HG02642 (cell line): Measurements from ENCODE around the gene OR5AU1.
A peak's percentile ranks its signal among the peaks of the same experiment; 100 is the strongest.

Experiments
- ATAC-seq: cut with Tn5 transposase; IDR thresholded peaks from one replicate; pipeline ENCODE4 v1.9.1; 2021; ENCODE audit warnings: mild to moderate bottlenecking; ENCODE audit not compliant: unreplicated experiment, poor library complexity

The OR5AU1 gene

DNA sequence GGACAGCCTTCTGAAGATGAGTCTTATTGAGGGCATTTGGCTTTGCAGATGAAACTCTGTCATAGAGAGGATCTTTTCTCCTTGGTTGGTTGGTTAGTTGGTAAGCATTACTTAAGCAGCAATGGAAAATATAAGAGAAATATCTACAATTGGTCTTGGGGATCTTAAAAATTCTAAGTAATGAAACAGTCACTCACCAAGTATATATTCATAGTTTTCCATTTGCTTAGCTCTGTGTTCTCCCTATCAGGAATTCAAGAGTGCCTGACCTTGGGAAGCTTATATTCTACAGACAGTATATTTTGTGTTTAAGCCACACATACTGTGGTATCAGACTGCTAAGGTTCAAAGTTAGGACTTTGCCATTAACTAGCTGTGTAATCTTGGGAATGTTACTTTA, at the start of gene OR5AU1:
Gene OR5AU1, minus strand, starts transcription at position 101 of the 400 bp plus-strand sequence. CDS start 191 bp downstream, outside the sequence.
- no peak for ATAC-seq

DNA sequence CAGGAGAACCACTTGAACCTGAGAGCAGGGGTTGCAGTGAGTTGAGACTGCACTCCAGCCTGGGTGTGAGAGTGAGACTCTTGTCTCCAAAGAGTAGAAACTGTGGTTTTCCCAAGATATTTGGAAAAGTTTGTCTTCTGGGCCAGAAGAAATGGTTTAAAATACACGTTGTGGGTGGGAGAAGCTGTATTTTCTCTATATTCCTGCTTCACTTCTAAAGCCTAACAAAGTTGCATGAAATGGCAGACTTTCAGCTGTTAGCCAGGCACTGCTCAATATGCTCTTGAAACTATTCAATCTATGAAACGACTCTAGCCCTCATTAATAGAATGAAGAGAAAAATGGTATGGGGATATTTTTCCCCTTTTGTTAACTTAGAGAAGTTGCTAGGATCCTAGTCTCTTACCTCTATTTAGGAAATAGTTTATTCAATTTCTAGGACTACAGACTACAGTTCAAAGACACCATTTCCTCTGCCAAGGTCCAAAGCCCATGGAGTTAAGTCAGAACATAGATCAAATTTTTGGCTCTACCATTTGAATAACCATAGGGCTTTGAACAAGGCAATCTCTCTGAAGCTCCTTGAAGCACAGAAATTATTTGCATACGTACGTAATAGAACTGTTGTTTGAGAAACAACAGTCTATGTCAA, 49.3 kb upstream of the OR5AU1 start:
- no peak for ATAC-seq

DNA sequence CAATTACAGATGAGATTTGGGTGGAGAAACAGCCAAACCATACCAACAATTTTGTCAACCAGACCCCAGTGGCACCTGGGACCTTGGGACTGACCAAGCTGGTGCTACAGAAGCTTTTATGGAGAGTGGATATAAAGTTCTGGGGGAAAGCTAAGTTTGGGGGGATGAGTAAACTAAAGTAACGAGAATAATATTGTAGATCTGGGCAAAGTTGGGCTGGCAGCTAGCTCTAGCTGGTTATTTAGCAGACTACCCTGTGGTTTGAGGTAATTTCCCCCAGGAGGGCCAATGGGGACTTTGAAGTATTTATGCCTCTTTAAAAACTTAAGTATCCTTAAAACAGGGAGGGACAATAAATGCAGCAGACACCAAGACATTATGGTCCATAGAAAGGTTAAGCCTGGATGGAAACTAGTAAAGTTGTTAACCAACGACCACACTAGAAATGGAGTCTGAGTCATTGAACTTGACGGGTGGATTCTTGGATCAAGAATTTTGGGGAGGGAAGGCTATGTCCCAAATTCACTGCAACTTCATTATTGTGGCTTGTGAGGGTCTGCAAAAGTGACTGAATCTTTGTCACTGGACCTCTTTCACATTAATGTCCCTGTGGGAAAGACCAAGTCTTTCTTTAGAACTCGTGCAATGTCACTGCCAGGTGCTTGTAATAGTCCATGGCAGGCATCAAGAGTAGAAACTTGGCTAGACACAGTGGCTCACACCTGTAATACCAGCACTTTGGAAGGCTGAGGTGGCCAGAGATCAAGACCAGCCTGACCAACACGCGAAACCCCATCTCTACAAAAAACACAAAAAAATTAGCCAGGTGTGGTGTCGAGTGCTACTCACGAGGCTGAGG, 48.5 kb upstream of the OR5AU1 start:
- no peak for ATAC-seq

DNA sequence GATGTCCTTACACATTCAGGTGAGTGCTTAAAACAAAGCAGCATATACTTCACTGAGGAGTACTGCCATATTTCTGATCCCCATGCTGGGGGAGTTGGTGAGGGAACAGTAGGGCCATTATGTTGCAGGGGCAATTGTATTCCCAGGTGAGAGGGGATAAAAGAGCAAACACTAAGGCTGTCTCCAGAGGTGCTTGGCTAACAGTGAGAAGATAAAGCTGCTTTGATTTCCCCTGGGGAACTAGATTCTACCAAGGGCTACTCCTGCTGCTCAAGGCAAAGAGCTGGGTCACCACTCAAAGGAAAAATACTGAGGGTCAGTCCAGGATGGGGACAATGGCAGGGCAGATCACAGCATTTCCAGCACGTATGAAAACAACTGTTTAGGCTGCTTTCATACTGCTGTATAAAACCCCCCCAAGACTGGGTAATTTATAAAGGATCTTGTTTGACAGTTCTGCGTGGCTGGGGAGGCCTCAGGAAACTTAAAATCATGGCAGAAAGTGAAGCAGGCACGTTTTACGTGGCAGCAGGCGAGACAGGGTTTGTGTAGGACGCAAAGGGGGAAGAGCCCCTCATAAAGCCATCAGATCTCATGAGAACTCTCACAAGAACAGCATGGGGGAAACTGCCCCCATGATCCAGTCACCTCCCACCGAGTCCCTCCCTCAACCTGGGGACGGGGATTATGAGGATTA, 47.8 kb upstream of the OR5AU1 start:
- ATAC-seq: no peak

DNA sequence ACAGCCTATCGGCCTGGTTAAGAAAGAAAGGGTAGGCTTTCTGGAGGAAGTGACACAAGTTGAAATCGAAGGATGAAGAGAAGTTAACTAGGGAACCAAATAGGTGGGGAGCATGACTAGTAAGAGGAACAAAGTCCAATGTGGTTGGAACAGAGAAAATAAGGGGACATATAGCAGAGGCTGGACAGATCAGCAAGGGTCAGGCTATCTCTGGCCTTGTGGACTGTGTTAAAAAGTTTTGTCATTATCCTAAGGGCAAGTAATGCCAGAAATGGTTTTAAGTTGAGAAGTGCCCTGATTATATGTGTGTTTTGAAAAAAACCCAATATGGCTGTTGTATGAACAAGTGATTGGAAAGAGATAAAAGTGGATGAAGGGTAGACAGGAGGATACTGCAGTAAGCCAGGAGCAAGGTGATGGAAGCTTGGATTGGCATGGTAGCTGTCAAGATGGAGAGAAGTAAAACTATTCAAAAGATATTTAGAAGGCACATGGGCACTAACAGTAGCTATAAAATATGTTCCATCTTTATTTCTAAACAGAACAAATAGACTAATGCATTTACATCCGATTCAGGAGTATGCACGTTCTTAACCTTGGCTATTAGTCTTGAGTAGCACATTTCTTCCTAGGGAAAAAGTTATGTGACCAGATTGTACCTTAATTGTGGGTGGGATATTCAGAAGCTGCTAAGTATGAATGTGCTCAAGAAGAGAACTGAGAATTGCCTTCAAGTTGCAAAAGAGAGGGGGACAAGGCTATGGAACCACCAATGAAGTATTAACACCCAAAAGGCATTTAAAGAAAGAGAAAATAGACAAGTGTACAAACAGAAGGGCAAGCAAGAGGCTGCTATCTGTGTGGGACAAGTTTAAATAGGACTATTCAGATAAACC, 46.8 kb upstream of the OR5AU1 start:
- ATAC-seq: no peak

DNA sequence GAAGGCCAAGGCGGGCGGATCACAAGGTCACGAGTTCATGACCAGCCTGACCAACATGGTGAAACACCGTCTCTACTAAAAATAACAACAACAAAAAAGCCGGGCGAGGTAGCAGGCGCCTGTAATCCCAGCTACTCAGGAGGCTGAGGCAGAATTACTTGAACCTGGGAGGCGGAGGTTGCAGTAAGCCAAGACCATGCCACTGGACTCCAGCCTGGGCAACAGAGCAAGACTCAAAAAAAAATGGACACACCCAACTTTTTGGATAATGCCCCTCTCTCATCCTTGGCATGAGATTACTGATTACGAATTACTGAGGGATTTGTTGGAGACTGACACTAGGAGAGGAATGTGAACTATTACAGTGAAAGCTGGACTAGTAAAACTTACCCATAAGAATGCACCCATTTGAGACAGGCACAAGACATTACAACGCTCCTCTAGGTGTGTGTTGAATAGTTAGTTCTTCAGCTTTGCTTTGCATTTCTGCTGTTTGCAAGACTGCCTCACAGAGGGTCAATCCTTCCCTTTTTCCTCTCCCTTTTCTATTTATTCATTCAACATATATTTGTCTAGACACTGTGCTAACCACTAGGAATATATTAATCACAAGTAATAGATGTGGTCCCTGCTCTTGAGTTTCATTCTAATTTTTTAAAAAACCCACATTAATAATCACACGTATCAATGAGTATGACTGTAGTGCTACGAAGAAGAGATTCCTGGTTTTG, 46.0 kb upstream of the OR5AU1 start:
- ATAC-seq: no peak

DNA sequence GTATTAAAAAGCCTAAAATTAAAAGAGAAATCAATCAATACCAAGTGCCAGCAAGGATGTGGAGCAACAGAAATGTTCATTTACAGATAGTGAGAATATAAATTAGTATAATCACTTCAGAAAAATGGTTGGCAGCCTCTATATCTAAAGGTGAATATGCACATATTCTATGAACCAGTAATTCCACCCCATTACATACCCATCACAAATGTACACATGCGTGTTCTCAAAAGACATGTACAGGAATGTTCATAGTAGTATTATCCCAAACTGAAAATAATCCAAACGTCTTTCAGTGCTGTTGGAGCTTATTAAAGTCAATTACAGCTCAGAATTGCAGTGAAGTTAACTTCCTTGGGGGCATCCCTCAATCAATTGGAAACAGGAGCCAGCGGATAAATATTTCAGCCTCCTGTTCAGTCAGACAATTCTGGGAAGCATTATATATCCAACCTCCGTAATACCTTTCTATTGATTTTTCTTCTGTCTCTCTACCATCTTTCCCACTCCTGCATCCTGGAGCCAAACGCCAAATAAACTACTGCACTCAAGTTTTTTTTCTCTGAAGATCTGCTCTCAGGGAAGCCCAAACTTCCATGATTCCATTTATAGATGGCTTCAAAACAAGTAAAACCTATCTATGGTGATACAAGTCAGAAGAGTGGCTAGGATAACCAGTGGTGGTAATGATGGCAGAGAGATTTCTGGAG, 45.0 kb upstream of the OR5AU1 start:
- no peak for ATAC-seq

DNA sequence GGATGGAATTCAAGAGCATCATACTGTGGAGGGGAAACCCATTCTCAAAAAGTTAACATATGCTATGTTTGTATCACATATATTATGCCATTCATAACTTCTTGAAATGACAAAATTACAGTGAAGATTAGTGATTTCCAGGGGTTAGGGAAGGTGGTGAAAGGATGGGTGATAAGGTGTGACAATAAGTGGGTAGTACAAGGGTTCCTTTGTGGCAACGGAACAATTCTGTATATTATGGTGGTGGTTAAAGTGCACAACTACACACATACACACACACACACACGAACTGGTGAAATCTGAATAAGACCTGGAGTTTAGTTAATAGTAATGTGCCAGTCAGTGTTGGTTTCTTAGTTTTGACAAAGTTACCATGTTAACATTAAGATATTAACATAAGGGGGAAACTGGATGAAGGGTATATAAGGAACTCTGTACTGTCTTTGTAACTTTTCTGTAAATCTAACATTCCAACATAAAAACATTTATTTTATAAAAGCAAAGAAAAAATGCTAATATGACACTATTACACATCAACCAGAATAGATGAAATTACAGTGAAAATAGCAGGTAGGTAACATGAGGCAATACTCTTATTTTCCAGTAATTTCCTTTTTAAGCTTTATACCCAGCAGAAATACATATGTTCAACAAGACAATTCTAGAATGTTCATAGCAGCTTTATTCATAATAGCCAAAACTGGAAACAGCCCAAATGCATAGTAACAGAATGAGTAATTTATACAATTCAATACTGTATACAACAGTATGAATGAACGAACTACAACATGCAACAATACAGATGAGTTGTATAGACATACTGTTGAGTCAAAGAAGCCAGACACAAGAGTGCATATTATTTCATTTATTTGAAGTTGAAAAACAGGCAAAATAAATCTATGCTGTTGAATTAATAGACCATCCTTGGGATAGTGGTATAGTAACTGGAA, 44.0 kb upstream of the OR5AU1 start:
- no peak for ATAC-seq

DNA sequence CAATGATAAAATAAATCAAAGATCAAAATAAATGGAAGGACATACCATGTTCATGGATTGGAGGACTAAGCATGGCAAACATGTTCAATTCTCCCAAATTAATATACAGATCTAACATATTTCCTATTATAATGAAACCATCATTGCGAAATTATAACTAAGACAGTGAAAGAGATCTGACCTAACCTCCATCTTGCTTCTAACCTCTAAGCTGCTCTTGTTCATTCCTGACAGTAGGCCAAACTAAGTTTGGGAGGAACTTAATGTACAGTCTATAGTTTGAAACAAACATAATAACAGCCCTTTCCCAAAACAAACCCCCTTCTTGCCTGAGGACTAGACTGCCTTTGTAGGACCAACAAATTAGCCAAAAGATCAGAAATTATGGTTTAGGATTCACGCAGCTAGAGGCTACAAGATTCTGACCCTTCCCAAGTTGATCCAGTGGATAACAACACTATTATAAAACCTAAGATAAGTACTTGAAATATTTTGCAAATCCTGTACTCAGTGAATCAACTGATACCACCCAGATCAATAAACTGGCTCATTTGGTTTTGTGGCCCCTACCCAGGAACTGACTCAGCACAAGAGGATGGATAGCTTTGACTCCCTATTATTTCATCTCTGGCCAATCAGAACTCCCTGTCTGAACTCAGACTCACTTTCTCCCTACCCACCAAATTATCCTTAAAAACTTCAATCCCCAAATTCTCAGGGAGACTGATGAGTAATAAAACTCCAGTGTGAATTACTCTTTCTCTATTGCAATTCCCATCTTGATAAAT, 41.7 kb upstream of the OR5AU1 start:
- no peak for ATAC-seq

DNA sequence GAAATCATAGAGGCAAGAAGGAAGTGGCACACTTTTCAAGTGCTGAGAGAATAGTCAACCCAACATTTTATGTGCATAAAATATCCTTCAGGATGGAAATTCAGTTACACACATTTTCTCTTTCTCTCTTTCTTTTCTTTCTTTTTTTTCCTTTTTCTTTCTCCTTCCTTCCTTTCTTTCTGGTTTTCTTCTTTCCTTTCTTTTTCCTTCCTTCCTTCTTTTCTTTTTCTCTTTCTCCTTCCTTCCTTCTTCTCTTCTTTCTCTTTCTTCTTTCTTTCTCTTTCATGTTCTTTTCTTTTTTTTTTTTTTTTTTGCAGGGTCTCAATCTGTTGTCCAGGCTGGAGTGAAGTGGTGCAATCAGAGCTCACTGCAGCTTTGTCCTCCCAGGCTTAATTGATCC, 38.7 kb upstream of the OR5AU1 start:
- ATAC-seq: no peak

DNA sequence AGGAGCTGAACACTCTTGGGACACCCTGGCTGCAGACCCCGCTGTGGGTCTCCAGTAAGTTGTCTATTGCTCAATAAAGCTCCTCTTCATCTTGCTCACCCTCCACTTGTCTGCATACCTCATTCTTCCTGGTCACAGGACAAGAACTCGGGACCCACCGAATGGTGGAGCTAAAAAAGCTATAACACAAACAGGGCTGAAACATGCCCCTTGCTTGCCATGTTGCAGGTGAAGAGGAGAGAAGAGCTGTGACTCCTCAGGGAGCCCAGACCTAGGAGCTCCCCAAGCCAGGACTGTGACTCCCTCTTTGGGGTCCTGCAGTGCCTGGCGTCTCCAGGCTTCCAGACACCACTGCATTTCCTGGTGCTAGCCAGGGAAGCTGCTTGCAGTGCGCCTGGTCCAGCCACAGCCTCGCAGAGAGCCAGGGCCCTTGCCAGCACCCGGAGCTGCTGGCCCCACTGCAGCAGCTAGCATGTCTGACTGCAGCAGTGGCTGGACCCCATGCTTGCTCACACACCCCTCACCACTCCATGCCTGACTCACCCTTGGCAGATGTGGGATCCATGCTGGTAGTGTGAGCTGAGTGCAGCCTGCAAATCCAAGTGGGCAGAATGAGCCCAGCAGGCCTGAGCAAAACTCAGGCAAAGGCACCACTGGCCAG, 37.1 kb upstream of the OR5AU1 start:
- no peak for ATAC-seq

DNA sequence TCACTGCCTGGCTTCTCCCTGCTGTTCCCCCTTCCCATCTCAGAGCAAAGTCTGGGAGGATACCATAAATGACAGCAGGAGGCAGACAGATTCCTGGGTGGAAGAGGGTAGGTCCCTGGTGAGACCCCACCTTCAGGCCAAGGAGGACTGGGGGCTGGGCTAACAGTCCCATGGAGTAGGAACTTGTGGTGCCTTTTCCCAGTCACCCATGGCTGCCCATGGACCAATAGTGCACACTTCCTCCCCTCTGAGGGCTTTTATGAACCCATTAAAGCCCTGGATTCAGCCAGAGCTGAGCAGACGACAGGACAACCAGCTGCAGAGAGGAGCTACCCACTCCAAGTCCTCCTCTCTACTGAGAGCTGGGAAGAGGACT, 36.6 kb upstream of the OR5AU1 start:
- no peak for ATAC-seq

DNA sequence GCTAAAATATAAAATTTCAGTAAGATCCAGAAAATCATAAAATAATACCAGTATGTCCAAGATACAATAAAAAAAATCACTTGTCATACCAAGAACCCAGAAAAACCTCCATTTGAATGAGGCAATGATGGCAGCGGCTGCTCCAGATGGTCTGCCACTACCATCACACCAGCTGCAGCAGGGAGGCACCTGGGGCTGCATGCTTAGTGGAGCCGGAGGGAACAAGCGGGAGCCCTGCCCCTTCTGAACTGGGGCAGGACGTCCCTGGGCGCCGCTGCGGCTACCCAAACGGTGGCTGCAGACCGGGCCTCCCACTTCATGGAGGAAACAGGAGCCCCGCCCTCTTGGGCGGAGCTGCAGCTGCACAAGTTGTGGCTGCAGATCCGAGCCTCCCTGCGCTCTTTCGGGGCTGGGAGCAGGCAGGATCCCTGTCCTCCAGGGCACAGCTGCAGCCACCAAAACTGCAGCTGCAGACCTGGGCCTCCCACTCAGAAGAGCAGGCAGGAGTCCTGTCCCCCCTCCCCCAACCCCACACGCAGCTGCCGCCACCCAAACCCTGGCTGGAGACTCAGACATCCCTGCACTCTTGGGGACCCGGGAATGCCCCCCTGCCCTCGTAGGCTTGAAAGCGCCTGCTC, 36.1 kb upstream of the OR5AU1 start:
- peak; percentile 97 for ATAC-seq

DNA sequence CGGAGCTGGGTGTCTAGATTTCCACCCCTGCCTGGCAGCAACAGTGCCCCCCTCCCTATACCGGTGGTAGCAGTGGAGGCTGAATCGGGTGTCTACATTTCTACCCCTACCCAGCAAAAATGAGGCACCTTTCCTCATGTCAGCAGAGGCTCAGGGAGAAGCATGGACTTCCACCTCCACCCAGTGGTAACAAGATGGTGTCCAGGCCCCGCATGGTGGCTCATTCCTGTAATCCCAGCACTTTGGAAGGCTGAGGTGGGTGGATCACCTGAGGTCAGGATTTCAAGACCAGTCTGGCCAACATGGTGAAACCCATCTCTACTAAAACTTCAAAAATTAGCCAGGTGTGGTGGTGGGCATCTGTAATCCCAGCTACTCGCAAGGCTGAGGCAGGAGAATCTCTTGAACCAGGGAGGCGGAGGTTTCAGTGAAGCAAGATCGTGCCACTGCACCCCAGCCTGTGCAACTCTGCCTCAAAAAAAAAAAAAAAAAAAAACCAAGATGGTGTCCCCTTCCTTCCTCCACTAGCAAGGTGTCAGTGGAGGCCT, 35.5 kb upstream of the OR5AU1 start:
- ATAC-seq: no peak

DNA sequence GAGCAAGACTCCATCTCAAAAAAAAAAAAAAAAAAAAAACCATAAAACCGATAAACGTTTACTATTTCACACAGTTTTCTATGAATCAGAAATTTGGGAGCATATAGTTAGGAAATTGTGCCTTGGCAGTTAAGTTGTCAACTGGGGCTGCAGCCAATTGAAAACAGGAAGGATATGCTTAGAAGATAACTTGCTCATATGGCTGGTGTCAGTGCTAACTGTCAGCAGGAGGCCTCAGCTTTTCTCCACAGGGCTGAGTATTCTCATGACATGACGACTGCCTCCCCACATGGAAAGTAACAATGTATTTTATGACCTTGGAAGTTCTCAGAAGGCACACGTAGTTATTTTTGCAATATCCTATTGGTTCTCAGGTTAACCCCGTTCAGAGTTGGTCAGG, 29.6 kb upstream of the OR5AU1 start:
- no peak for ATAC-seq

DNA sequence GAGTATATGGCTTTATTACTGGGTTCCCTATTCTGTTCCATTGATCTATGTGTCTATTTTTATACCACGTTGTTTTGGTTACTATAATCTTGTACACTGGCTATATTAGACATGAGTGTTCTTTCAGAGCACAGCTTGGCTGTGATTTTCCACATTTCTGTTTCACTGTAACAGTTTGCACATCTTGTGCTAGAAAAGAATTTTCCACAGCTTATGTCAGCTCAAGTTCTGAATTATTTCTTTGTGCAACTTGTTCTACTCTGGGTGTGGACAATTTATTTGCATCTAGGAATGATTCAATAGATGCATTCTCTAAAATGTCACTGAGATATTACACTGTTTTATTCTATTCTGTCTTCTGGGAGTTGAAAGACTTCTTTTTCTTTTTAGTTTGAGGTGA, 28.4 kb upstream of the OR5AU1 start:
- ATAC-seq: no peak
